Activated naive CD4-positive, alpha-beta T cell treated with anti-CD3 and anti-CD28 coated beads, Interleukin-2, amount 50 U/mL, for 72 hours (primary cell): ENCODE results near the gene DPYD. TPM values are rescaled to one million over a fixed set of nuclear protein-coding genes. Genes with fewer than 3 reads are reported as not detected.

Experiments
- ATAC-seq, 2 donors: fragments of 150-1000 bp; cut with Tn5 transposase; 2 replicates each; pipeline ENCODE4 v1.10.0; 2021; ENCODE audit warnings: mild to moderate bottlenecking in 2 of 2, moderate library complexity in 2 of 2
- DNase-seq, 2 donors: peaks; one replicate each; pipeline ENCODE4 v3.0.0; 2021 to 2022; ENCODE audit warnings: low spot score in 2 of 2
- H3K27ac Mint-ChIP-seq, 2 donors: one replicate each; pipeline ENCODE4 v1.8.0; 2022; ENCODE audit warnings: mild to moderate bottlenecking in 2 of 2, mixed read lengths in 2 of 2
- H3K36me3 Mint-ChIP-seq, 2 donors: one replicate each; pipeline ENCODE4 v1.8.0; 2022; ENCODE audit warnings: mixed read lengths in 2 of 2
- H3K9me3 Mint-ChIP-seq, 2 donors: one replicate each; pipeline ENCODE4 v1.8.0; 2022; ENCODE audit warnings: mixed read lengths in 2 of 2
- total RNA-seq, 2 donors: library from RNA; stranded (reverse); gene quantifications; one replicate each; pipeline ENCODE4 v1.2.3, GENCODE V29; 2022

DPYD gene
- 10 to 100 TPM; 10.7 to 11.7 TPM for total RNA-seq

DNA sequence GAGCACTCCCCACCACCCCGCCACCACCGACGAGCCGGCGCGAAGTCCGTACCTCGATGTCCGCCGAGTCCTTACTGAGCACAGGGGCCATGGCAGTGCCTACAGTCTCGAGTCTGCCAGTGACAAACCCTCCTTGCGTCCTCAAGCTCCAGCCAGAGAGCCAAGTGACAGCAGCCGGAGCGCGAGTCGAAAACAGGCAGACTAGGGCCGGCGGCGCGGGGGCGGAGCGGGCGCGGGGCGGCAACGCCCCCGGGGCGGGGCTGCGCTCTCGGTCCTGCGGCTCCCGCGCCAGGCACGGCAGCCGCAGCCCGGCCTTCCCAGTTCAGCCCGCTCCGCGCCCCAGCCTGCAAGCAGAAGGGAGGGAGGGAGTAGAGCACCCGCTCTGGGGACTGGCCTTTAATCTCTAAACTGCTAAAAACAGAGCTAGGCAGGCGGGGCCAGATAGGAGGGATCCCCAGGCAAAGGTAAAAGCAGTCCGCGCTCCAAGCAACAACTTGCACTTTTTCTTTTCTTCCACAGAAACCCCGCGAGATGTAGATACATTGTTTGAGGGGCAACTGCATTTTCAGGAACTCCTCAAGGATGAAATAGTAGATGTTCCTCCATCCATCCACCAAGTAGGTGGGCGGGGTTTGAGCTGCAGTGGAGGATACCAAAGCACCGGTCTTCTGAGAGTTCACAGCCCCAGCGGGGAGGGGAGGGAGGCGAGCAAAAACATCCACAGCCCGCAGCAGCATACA, at the start of gene DPYD:
Gene DPYD, minus strand, starts transcription at position 203 of the 740 bp plus-strand sequence. Its CDS starts 112 bp downstream, at position 91.
- H3K36me3 Mint-ChIP-seq = no peaks in the 10 kb centered on the region
- H3K27ac Mint-ChIP-seq = peak within 1 kb of the TSS; percentile 88 to 94
- ATAC-seq (peak; percentile 88 to 90), DNase-seq (peak; percentile 84 to 85)
- peaks cover 0 to 4% of the 10 kb centered on the region in 2 donors for H3K9me3 Mint-ChIP-seq

DNA sequence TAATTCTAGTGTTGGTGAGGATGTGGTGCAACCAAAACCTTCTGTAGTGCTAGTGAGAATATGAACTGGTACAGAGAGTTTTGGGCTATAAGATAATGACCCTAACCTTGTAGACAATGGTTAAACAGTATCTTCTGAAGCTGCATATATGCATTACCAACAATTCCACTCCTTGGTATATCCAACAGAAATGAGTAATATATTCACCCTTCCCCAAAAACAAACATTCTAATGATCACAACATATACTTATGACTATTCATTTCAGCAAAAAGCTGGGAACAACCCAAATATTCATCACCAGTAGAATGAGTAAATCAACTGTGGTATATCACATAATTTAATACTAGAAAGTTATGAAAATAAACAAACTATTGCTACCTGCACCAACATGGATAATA, 39.6 kb upstream of the DPYD start:
- Mint-ChIP-seq H3K9me3 (no peaks in the 10 kb centered on the region), H3K27ac (no peak overlapping the region)
- no peak for ATAC-seq

DNA sequence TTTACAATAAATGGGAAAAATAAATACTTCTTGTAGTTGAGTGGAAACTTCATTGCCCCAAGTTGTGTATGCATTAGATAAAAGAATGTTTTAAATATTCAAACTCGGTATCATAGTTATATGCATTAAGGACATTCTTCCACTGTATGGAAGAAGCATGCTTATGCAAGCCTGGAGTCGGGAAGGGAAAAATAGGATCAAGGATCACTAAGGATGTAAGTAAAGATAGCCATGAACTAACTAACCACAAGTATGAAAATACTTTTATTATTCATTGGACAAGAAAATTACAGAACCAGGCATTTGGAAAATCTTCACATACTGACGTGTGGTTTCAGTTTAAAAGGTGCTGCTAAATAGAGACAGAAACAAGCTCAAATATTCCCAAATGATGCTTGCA, 26.9 kb upstream of the DPYD start:
- ATAC-seq (no peak), DNase-seq (no peak)
- Mint-ChIP-seq H3K36me3 (no peaks in the 10 kb centered on the region), H3K27ac (no peak overlapping the region), H3K9me3 (peaks cover 0 to 5% of the 10 kb centered on the region in 2 donors)

More for the DNA sequence above, 39.6 kb upstream of the DPYD start:
- DNase-seq = no peak
- peaks cover 0 to 5% of the 10 kb centered on the region in 2 donors for H3K36me3 Mint-ChIP-seq

DNA sequence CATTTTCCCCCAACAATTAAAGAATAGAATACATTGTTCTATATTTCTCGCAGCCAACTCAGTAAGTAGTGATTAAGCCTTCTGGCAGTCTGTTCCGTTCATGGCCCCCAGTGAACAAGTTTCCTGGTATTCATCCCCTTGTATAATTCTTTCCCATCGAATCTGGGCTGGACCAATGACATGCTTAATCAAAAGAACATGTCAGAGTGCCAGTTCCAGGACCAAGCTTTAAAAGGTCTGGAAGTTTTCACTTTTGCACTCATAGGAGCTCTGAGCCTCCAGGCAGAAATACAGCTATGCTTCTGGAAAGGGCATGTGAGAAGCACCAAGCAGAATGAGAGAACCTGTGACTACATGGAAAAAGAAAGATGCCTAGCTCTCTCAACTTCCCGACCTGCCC, 22.5 kb upstream of the DPYD start:
- ATAC-seq (no peak), DNase-seq (no peak)
- peaks cover 0 to 5% of the 10 kb centered on the region in 2 donors for H3K9me3 Mint-ChIP-seq
- H3K27ac Mint-ChIP-seq = peak overlapping the region in 1 of 2 donors; percentile 27
- no peaks in the 10 kb centered on the region for H3K36me3 Mint-ChIP-seq

DNA sequence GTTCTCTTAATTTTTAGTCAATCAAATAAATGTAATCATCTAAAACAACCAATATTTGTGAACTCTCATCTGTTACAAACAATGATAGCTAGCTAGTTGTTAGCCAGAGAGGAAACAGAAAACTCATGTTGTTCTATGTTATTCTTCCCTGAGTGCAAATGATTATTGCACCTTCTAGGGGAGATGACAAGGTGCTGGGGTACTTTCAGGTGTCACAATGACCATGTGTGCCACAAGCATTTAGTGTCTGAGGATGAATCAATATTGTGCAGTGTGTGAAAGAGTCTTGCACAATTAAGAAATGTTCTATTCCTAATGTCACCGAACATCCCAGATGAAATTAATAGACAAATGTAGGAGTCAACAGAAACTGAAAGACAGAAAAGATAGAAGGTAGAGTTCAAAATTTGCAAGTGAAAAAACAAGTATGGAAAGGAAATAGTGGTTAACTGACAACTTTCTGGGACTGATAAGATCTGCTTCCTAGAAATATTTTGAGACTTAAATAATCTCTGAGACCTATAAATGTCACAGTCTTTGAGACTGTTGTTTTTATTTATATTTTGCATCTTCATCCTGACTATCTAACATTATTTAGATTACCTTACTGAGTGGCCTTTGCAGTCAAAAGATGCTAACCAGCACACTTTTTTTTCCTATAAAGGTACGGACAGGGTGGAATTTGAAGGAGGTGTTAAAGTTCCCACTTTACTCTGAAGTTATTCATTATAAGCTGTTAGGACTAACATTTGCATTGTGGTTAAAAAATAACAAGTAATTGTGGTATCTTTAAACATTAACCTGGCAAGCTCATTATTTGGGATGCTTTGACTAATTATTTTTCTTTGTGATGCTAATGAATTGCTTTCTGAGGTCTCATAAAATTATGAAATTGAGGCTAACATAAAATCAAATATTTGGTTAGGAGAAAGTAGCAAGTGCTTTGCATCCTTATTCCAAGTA, 21.6 kb upstream of the DPYD start:
- DNase-seq (no peak), ATAC-seq (no peak)
- H3K9me3 Mint-ChIP-seq = peaks cover 0 to 8% of the 10 kb centered on the region in 2 donors
- peak overlapping the region in 1 of 2 donors; percentile 56 for H3K27ac Mint-ChIP-seq
- no peaks in the 10 kb centered on the region for H3K36me3 Mint-ChIP-seq

GRCh38 chr1:97938285-97938642, 17.4 kb upstream of the DPYD start:
- H3K9me3 Mint-ChIP-seq = peaks cover 0 to 3% of the 10 kb centered on the region in 2 donors
- DNase-seq (no peak), ATAC-seq (no peak)
- no peak overlapping the region for H3K27ac Mint-ChIP-seq
- H3K36me3 Mint-ChIP-seq = no peaks in the 10 kb centered on the region

GRCh38 chr1:97936976-97937375, 16.1 kb upstream of the DPYD start:
- ATAC-seq = no peak
- Mint-ChIP-seq H3K36me3 (no peaks in the 10 kb centered on the region), H3K9me3 (peaks cover 0 to 3% of the 10 kb centered on the region in 2 donors), H3K27ac (no peak overlapping the region)
- DNase-seq = no peak

DNA sequence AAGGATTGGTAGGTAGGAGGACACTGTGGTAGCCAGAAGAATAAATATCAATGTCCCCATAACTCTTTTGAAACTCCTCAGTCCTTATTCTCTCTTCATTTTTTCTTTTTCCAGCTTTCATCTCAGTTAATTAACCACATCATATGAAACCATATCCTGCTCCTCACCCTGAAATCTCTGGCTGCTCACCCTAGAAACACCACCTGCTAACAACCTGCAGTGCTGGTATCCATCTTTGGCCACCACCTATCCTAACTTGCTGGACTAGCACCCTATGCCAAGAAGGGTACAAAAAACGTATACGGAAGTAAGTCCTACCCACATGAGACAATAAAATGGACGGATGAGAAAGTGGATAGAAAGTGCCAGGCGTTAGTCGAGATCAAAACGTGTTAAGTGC, 13.7 kb upstream of the DPYD start:
- H3K9me3 Mint-ChIP-seq = peaks cover 0 to 3% of the 10 kb centered on the region in 2 donors
- H3K27ac Mint-ChIP-seq = no peak overlapping the region
- DNase-seq = no peak
- ATAC-seq = no peak
- no peaks in the 10 kb centered on the region for H3K36me3 Mint-ChIP-seq

GRCh38 chr1:97929874-97930851, 9.3 kb upstream of the DPYD start:
- DNase-seq (no peak), ATAC-seq (no peak)
- Mint-ChIP-seq H3K36me3 (no peaks in the 10 kb centered on the region), H3K9me3 (no peaks in the 10 kb centered on the region), H3K27ac (no peak overlapping the region)

DNA sequence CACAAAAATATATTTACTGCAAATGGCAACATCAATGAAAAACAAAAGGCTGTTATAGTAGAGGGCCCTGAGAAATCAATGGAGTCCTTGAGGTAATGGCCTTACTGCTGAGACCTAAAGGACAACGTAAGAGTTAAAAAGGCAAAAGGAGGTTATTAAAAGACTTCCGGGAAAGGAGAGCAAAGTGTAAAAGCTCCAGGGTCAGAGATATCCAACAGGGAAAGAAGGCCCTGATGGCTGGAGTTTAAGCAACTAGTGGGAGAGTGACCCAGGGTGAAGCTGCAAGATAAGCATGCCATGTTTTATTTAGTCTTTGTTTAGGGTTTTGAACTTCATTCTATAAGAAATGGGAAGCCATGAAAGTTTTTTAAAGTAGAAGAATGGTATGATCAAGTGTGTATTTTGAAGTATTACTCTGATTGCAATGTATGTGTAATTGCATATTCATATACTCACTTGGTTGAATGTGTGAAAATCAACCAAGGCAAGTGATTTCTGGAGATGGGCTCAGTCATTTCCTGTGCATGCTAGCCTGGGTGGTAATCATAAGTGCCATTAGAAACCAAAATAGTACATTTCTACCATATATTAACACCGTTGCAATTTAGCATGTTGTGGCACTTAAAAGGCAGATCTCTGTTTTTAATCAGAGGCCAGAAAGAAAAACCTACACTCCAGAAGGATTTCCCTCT, 5.3 kb upstream of the DPYD start:
- H3K9me3 Mint-ChIP-seq = peaks cover 0 to 4% of the 10 kb centered on the region in 2 donors
- no peaks in the 10 kb centered on the region for H3K36me3 Mint-ChIP-seq
- H3K27ac Mint-ChIP-seq = no peak overlapping the region
- DNase-seq (no peak), ATAC-seq (peak in 1 of 2 donors; percentile 75)

DNA sequence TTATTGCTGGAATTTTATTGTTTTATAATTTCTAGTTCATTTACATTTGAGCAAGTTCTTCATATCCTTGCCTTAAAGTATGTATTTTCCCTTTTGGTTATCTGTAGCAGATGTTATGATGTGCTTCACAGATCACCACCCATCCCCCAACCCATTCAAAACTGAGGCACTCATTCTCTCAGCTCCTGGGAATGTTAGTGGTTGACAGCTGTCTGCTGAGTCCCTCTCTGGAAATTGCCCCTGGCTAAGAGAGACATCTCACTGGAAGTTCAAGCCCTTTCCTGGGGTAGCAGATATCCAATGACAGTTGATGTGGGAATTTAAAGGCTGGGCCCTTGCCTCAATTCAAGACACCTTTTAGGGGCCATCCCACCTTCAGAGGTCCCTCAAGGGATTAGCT, 4.3 kb upstream of the DPYD start:
- DNase-seq (no peak), ATAC-seq (no peak)
- Mint-ChIP-seq H3K36me3 (no peaks in the 10 kb centered on the region), H3K27ac (no peak overlapping the region), H3K9me3 (peaks cover 0 to 4% of the 10 kb centered on the region in 2 donors)

GRCh38 chr1:97923811-97924210, 3.0 kb upstream of the DPYD start:
- Mint-ChIP-seq H3K27ac (no peak overlapping the region), H3K36me3 (no peaks in the 10 kb centered on the region), H3K9me3 (peaks cover 0 to 4% of the 10 kb centered on the region in 2 donors)
- ATAC-seq (no peak), DNase-seq (no peak)

DNA sequence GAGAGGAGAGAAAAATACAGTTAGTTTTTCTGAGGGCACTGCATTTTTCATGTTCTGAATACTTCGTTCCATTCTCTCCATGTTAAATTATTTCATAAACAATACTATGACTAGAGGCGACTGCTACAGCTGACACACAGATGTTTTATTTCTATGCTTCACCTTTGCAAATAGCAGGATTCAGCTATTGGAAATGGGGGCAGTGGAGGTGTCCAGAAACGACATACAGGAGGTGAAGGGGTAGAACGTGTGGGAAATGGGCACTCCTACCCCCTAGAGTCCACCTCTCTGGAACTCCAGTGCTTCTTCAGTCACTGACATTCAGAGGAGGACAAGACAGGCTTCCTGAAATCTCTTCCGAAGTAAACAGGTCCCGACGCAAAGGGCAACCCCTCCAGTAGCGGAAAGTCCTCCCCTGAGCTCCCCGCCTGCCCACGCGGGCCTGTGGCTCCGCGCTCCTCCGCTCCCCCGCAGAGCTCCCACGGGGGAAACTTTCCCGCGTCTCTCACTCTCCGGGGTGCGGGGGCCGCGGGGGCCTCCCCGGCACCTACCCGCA, 480 bp downstream of the DPYD start:
- H3K36me3 Mint-ChIP-seq = no peaks in the 10 kb centered on the region
- no peak for DNase-seq
- peak overlapping the region; percentile 88 to 94 for H3K27ac Mint-ChIP-seq
- H3K9me3 Mint-ChIP-seq = peaks cover 0 to 4% of the 10 kb centered on the region in 2 donors
- ATAC-seq = peak in 1 of 2 donors; percentile 56

DNA sequence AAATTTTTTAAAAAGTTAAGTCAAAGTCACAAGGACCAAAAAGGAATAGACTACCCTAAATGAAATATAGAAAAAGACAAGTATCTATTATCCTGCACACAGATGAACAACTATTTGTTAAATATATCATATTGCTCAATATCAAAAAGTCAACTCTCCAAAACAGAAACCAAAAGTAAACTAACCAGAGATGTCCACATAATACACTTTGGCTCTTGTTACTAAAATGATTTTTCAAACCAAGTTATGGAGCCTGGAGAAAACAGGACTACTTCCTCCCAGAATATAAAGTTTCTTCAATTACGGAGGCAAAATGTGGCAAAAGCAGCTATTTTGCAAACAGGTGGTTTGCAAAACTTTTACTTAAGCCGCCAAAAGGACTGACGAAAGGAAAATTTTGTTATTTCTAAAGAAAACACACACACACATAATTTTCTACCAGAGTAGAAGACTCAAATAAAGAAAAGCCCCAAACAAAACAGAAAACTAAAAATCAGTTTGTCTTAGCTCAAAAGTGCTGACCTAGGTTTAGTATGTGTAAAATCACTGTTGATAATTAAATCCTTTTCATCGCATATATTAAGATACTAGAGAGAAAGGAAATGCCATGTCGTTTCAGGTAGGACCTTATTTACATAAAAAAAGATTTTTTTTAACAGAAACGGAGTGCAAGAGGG, 1.1 kb downstream of the DPYD start:
- H3K36me3 Mint-ChIP-seq = no peaks in the 10 kb centered on the region
- DNase-seq = no peak
- H3K9me3 Mint-ChIP-seq = peaks cover 0 to 4% of the 10 kb centered on the region in 2 donors
- peak overlapping the region; percentile 83 to 94 for H3K27ac Mint-ChIP-seq
- no peak for ATAC-seq

DNA sequence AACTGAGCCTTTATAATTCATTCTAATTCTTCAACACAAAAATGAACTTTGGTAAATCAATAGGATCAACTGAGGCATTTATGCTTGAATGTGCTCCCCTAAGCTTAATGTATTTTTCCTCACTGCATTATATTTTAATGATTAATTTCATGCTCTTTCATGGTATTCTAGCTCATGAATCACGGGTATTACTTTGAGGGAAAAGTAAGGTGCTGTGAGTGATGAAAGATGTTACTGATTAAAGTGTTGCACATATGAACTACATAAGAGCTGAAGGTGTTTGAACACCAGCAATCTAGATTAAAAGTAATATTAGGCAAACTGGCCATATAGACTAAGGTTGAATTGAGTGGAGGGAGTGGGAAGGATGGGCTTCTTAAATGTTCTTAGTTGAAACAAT, 1.9 kb downstream of the DPYD start:
- Mint-ChIP-seq H3K27ac (peak overlapping the region in 1 of 2 donors; percentile 94), H3K9me3 (peaks cover 0 to 4% of the 10 kb centered on the region in 2 donors), H3K36me3 (no peaks in the 10 kb centered on the region)
- ATAC-seq (no peak), DNase-seq (no peak)
